ENCODE measurements around the gene FMO3.

DNA sequence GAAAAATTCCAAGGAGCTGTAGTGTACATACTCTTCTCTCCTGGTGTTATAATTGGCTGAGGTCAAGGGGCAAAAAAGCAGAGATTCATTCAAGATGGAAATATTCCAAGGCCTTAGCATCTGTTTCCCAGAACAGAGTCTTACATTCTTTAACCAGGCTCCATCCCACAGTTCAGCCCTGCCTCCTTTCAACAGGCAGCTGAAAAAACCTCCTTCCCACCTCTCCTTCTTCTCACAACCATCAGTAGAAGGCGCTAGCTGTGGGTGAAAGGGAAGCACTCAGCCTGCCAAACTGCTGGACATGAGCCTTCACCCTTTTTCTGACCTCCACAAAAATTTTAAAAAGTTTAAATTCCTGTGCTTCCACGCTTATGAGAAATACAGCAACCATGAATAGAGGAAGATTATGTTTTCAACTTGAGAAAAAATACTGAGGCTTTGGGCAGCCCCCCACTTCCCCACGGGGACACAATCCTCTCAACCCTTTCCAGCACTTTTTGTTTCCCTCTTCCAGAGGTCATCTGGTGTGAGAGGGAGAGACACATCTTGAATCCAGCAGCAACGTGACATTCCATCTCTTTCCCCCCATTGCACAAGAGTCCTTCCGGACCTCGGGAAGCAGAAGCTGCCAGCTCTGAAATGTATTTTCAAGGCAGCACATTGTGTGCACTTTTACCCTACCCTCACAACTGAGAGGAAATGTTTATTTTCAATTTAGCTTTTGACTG is 51.1 kb downstream of the FMO3 start:
- TF ChIP-seq, protein P1, sequence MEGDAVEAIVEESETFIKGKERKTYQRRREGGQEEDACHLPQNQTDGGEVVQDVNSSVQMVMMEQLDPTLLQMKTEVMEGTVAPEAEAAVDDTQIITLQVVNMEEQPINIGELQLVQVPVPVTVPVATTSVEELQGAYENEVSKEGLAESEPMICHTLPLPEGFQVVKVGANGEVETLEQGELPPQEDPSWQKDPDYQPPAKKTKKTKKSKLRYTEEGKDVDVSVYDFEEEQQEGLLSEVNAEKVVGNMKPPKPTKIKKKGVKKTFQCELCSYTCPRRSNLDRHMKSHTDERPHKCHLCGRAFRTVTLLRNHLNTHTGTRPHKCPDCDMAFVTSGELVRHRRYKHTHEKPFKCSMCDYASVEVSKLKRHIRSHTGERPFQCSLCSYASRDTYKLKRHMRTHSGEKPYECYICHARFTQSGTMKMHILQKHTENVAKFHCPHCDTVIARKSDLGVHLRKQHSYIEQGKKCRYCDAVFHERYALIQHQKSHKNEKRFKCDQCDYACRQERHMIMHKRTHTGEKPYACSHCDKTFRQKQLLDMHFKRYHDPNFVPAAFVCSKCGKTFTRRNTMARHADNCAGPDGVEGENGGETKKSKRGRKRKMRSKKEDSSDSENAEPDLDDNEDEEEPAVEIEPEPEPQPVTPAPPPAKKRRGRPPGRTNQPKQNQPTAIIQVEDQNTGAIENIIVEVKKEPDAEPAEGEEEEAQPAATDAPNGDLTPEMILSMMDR (IDR thresholded peaks at IDR 0.05; ENCODE audit: borderline replicate concordance, extremely low read depth, low read length, poor library complexity, severe bottlenecking) = no peak
- TF ChIP-seq EZH2 (IDR thresholded peaks at IDR 0.05; ENCODE audit: borderline replicate concordance, low read depth, low read length, severe bottlenecking) = no peak

Data from DND-41 (cell line).